AG09309 (cell line): Measurements from ENCODE around the gene DHX30.
"Not testable (repeated sequence)": the region's sequence is repeated elsewhere in the genome, so short reads cannot be mapped to it uniquely, and the experiment has no call there.

ENCODE experiments used
- DNase-seq: peaks from one replicate; pipeline ENCODE4 v3.0.0-alpha.2; 2010; ENCODE audit warnings: low read depth
- H3K4me3 ChIP-seq: 2 replicates; pipeline ENCODE4 v1.5.1; 2011; ENCODE audit warnings: mild to moderate bottlenecking, low read depth, low read length, moderate library complexity; ENCODE audit not compliant: control insufficient read depth
- TF ChIP-seq, protein P1 (sequence below): IDR thresholded peaks from 2 replicates; pipeline ENCODE4 v1.5.1; 2011; ENCODE audit warnings: mild to moderate bottlenecking, low read depth, low read length, inconsistent platforms; ENCODE audit not compliant: insufficient read depth, control insufficient read depth; ENCODE audit errors: missing control alignments

Gene DHX30

DNA sequence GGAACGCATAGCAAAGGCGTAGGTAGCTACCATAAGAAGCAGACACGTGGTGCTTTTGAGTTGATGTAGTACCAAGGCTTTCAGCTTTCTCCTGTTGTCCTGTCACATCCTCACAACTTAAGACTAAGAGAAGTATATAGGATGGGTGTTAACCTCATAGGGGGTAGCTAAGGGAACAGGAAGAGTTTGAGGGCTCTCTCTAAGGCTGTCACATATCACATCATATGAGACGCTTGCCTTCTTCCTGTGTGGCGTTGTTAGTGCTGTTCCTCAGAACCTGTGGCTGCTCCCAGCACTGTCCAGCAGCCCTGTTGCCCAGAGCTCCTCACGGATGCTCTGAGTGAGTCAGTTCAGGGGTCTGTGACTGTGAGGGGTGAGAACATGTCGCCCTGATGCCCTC is 14.7 kb downstream of the DHX30 start:
- TF ChIP-seq, protein P1, sequence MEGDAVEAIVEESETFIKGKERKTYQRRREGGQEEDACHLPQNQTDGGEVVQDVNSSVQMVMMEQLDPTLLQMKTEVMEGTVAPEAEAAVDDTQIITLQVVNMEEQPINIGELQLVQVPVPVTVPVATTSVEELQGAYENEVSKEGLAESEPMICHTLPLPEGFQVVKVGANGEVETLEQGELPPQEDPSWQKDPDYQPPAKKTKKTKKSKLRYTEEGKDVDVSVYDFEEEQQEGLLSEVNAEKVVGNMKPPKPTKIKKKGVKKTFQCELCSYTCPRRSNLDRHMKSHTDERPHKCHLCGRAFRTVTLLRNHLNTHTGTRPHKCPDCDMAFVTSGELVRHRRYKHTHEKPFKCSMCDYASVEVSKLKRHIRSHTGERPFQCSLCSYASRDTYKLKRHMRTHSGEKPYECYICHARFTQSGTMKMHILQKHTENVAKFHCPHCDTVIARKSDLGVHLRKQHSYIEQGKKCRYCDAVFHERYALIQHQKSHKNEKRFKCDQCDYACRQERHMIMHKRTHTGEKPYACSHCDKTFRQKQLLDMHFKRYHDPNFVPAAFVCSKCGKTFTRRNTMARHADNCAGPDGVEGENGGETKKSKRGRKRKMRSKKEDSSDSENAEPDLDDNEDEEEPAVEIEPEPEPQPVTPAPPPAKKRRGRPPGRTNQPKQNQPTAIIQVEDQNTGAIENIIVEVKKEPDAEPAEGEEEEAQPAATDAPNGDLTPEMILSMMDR = no peak
- DNase-seq = no peak
- no peak overlapping the region for H3K4me3 ChIP-seq

DNA sequence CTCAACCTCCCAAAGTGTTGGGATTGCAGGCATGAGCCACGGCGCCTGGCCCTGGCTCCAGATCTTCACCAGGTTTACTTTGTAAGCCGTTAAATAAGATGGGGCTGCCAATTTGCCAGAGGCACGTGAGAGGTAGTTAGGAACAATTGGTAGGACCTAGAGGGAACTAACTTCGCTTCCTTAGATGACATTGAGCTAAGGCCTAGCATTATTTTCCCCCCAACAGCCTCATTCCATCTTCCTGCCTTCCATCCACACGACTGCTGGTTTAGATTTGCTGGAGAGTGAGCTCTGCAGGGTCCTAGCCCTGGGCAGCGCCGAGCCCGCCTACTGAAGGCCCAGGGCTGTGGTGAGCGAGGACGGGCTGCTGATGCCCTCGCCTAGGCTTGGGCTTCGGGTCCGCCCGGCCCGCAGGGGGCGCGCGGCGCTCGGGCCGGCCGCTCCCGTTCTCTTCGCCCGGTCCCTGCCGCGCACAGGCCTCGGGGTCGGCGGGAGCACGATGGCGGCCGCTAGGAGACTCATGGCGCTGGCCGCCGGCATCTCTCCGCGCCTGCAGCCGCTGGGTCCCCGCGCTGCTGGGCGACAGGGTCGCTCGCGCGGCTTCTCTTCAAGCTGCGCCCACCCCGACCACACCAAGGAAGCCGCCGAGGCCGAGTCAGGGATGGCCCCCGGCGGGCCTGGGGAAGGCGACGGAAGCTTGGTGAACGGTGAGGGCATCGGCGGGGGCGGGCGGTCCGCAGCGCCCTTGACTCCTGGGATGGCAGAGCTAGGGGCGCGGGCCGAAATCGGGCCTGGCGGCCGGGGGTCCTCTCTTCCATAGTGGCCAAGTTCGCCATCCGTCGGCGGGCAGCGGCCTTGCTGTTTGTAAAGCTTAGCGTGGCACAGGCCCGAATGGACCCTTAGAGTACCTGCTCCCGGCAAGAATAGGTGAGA is 21.9 kb downstream of the DHX30 start:
- peak overlapping the region; percentile 63 for H3K4me3 ChIP-seq

DNA sequence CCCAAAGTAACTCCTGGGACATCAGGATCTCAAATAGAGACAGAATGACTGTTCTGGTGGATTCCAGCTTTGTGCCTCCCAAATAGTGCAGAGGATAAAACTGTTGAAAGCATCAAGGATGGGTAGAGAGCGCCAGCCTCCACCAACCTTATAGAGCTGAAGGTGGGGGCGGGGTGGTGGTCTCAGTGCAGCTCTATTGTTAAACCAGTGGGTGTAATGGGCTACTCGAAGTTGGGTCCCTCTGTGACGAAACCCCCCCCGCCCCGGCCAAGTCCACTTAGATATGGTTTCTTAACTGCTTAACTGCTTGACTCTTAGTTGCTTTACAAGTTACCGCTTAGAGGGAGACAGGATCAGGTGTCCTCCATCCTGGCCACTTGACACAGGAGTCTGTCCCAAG is 22.7 kb downstream of the DHX30 start:
- peak overlapping the region; percentile 63 for H3K4me3 ChIP-seq
- TF ChIP-seq, protein P1 = no peak
- no peak for DNase-seq

More for the DNA sequence above, 21.9 kb downstream of the DHX30 start:
- TF ChIP-seq, protein P1 = peak; percentile 44
- DNase-seq = peak; percentile 33

DNA sequence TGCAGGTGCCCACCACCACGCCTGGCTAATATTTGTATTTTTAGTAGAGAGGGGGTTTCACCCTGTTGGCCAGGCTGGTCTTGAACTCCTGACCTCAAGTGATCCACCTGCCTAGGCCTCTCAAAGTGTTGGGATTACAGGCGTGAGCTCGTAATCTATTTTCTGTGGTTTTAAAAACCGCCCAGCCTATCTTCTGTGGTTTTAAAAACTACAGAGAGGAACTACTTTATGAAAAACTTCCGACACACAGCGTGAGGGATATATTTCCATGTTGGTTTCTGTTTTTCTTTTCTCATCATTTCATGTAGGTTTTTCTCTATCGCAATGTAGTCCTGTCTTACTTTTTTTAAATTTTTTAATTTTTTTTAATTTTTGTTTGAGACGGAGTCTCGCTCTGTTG is 26.5 kb downstream of the DHX30 start:
- DNase-seq, H3K4me3 ChIP-seq: not testable (repeated sequence)

DNA sequence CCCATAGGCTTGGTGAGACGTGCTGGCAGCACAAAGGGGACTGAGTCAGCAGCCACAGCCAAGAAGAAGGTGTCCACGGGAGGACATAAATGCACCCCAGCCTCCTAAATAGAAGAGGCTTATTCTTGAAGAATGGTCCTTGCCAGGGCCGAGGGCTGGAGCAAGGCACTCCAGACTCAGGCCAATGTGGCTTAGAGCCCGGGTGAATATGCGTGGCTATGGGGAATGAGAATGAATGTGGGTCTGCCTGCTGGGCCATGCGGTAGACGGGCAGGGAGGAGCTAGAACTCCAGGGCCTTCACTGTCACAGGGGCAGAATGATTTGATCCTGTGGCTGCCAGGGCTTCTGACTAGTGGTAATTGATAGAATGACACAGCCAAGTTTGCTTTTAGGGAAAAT is 34.0 kb downstream of the DHX30 start:
- TF ChIP-seq, protein P1 = no peak
- no peak overlapping the region for H3K4me3 ChIP-seq
- no peak for DNase-seq

DNA sequence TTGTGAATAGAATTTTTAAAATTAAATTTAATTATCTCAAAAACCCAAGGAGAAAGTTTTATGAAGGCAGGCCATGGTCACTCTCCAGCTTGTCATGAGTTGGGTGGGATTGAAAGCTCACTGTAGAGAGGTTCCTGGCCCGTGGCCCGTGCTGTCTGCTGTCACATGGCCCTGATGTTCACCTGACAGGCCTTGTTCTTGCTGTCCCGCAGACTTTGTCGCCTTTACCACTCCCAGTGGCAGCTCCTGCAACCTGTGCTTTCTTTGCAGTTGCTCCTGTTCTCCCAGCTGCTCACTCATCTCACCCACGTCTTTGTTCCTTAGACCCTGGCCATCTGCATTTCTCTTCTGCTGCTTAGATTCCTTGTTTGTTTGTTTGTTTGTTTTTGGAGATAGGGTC is 35.6 kb downstream of the DHX30 start:
- no peak overlapping the region for H3K4me3 ChIP-seq
- TF ChIP-seq, protein P1 = no peak
- DNase-seq = no peak

DNA sequence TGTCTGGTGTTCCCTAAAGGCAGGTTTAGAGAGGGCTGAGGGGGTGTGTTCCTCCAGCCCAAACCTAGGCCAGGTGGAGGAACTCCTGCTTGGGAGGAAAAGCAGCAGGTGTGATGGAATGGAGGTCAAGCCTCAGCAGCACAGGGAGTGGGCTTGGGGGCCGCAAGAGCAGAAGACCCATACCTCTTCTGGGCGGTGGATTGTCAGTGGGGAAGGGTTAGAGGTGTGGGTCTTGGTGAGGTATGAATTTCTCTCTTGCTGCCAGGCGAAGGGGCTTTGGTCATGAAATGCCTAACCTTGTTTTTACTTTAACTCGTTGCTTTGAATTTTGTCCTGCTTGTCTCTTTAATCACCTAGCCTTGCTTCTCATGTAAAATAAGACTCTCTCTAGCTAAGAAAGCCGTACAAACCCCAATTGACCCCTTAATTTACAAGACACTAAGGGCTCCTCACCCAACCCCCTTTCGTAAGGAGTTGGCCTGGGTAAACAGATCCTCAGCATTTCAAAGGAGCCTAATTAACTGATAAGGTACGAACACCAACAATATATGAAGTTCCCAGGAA is 38.9 kb downstream of the DHX30 start:
- no peak for DNase-seq
- TF ChIP-seq, protein P1 = no peak
- no peak overlapping the region for H3K4me3 ChIP-seq
